K562 (cell line): Measurements from ENCODE around the gene RALGAPB. TPM values are rescaled to one million over a fixed set of nuclear protein-coding genes. Genes with fewer than 3 reads are reported as not detected.

Experiments
- E2F4 ChIP-seq: sonication (generic); formaldehyde crosslinking; IDR thresholded peaks from 2 replicates; pipeline ENCODE4 v1.8.0; 2022; ENCODE audit warnings: mild to moderate bottlenecking, low read depth, missing genetic modification reagents
- FOXO4 ChIP-seq: fragments of 450-650 bp; formaldehyde crosslinking; IDR thresholded peaks from 2 replicates; pipeline ENCODE4 v1.4.0; 2020; ENCODE audit warnings: mild to moderate bottlenecking, moderate library complexity
- KLF13 ChIP-seq: fragments of 450-650 bp; IDR thresholded peaks from 2 replicates; pipeline ENCODE4 v1.6.1; 2016; ENCODE audit warnings: missing genetic modification characterization, low read depth, mild to moderate bottlenecking, missing compliant biosample characterization, moderate library complexity, borderline replicate concordance
- MED1 ChIP-seq: sonication (generic); formaldehyde crosslinking; IDR thresholded peaks from 2 replicates; pipeline ENCODE4 v1.8.1; 2023; ENCODE audit warnings: missing genetic modification reagents, borderline replicate concordance
- NFIX ChIP-seq: fragments of 250-450 bp; sonication (Bioruptor Pico); IDR thresholded peaks from 2 replicates; pipeline ENCODE4 v1.4.0; 2020; ENCODE audit warnings: low read depth, mild to moderate bottlenecking, moderate library complexity
- PCBP2 ChIP-seq: fragments of 200-400 bp; formaldehyde crosslinking; IDR thresholded peaks from 2 replicates; pipeline ENCODE4 v1.6.1; 2018; ENCODE audit warnings: low read length, low read depth, mild to moderate bottlenecking, moderate library complexity; ENCODE audit not compliant: poor library complexity, severe bottlenecking
- PHF21A ChIP-seq: fragments of 450-650 bp; IDR thresholded peaks from 2 replicates; pipeline ENCODE4 v1.6.1; 2017; ENCODE audit warnings: low read depth, borderline replicate concordance
- POLR3G ChIP-seq: IDR thresholded peaks from 2 replicates; pipeline ENCODE4 v1.6.1; 2011; ENCODE audit not compliant: insufficient read length, insufficient replicate concordance; ENCODE audit errors: extremely low read depth
- POU5F1 ChIP-seq: fragments of 150-350 bp; IDR thresholded peaks from 2 replicates; pipeline ENCODE4 v1.6.1; 2014; ENCODE audit warnings: borderline replicate concordance, low read length, low read depth, mild to moderate bottlenecking; ENCODE audit not compliant: partially characterized antibody
- PREB ChIP-seq: sonication (generic); formaldehyde crosslinking; IDR thresholded peaks from 2 replicates; pipeline ENCODE4 v1.8.1; 2023; ENCODE audit warnings: mild to moderate bottlenecking, missing genetic modification reagents
- TEAD4 ChIP-seq, 2 experiments: sonication (generic) in 1 of 2; formaldehyde crosslinking in 1 of 2; IDR thresholded peaks; 2 replicates each; pipeline versions ENCODE4 v1.6.1 to v1.8.0; 2012 to 2022; ENCODE audit warnings: borderline replicate concordance in 1 of 2, inconsistent platforms in 1 of 2, low read length in 1 of 2, mild to moderate bottlenecking in 1 of 2, missing genetic modification reagents in 1 of 2
- XRCC3 ChIP-seq: fragments of 450-650 bp; IDR thresholded peaks from 2 replicates; pipeline ENCODE4 v1.6.1; 2017; ENCODE audit warnings: mild to moderate bottlenecking, moderate library complexity
- XRCC4 ChIP-seq: IDR thresholded peaks from one replicate; pipeline ENCODE4 v1.6.1; 2011; ENCODE audit not compliant: insufficient read depth, insufficient read length; ENCODE audit errors: extremely low read depth
- YY1 ChIP-seq, 3 experiments: IDR thresholded peaks; 2 replicates each; pipeline ENCODE4 v1.6.1; 2011; ENCODE audit warnings: low read length in 2 of 3, mild to moderate bottlenecking in 2 of 3, moderate library complexity in 2 of 3, borderline replicate concordance in 1 of 3, control low read depth in 1 of 3, low read depth in 1 of 3; ENCODE audit not compliant: insufficient read depth in 3 of 3, insufficient replicate concordance in 2 of 3, control insufficient read depth in 1 of 3, insufficient read length in 1 of 3; ENCODE audit errors: extremely low read depth in 1 of 3
- ZBTB8A ChIP-seq: fragments of 450-650 bp; IDR thresholded peaks from 2 replicates; pipeline ENCODE4 v1.6.1; 2018; ENCODE audit warnings: mild to moderate bottlenecking, moderate library complexity; ENCODE audit not compliant: partially characterized antibody
- ZNF174 ChIP-seq: fragments of 250-450 bp; sonication (Bioruptor Pico); IDR thresholded peaks from 2 replicates; pipeline ENCODE4 v1.4.0; 2020; ENCODE audit warnings: mild to moderate bottlenecking
- ZNF253 ChIP-seq: fragments of 250-450 bp; sonication (Bioruptor Pico); conservative IDR thresholded peaks from 2 replicates; pipeline ENCODE4 v1.6.1; 2021; ENCODE audit warnings: mild to moderate bottlenecking
- ZNF41 ChIP-seq: fragments of 250-450 bp; sonication (Bioruptor Pico); conservative IDR thresholded peaks from 2 replicates; pipeline ENCODE4 v1.4.0; 2020; ENCODE audit warnings: mild to moderate bottlenecking
- ZNF511 ChIP-seq: sonication (generic); formaldehyde crosslinking; IDR thresholded peaks from 2 replicates; pipeline ENCODE4 v1.8.0; 2022; ENCODE audit warnings: mild to moderate bottlenecking, missing genetic modification reagents
- polyA plus RNA-seq, 8 experiments: library from polyadenylated mRNA; depleted of rRNA in 4 of 8; stranded (reverse) in 5 of 8; unstranded in 3 of 8; fragments of >200 nt; fragmentation: Nextera tagmentation in 2 of 8; fragmentation: Illumina TruSeq in 1 of 8; extraction: Ambion mirVana in 2 of 8; extraction: Trizol in 1 of 8; gene quantifications; 2 replicates each; pipeline versions ENCODE4 v1.2.1 to v1.2.3, GENCODE V29; 2011 to 2014; ENCODE audit warnings: inconsistent platforms in 1 of 8, missing spikeins in 1 of 8
- total RNA-seq, 7 experiments: library from RNA; depleted of rRNA in 6 of 7; stranded (reverse); fragments of >200 nt in 6 of 7; fragmentation: Illumina TruSeq in 2 of 7; extraction: Trizol in 2 of 7; gene quantifications; 2 replicates each; pipeline versions ENCODE4 v1.2.1 to v1.2.3, GENCODE V29; 2011 to 2021; ENCODE audit warnings: low replicate concordance in 1 of 7

Gene RALGAPB
- total and polyA plus RNA-seq, 9 of the 15 experiments (the other 6 are each of a cell fraction or from before 2014, with no cell fraction given) = 4.3 to 25.6 (median 13.6) TPM

- TF ChIP-seq YY1 (IDR thresholded peaks at IDR 0.05; ENCODE audit: borderline replicate concordance in 1 of 3, control insufficient read depth in 1 of 3, extremely low read depth in 1 of 3, insufficient read depth in 3 of 3, insufficient read length in 1 of 3, insufficient replicate concordance in 2 of 3, low read depth in 1 of 3, low read length in 2 of 3) = peak in 2 of 3 experiments; percentile 76 to 79
- no peak for TF ChIP-seq POLR3G
- no peak for TF ChIP-seq ZNF41 (CRISPR knock-in tag)
- no peak for TF ChIP-seq ZBTB8A
- no peak for TF ChIP-seq ZNF253 (CRISPR knock-in tag)
- TF ChIP-seq PREB (CRISPR knock-in tag) = 0 out of 2 replicates have a peak, but pooled peaks have one; percentile 58
- no peak for TF ChIP-seq MED1 (CRISPR knock-in tag)
- TF ChIP-seq PCBP2 = no peak
- TF ChIP-seq TEAD4 (IDR thresholded peaks at IDR 0.05; ENCODE audit: low read length) = peak; percentile 46
- TF ChIP-seq TEAD4 (CRISPR knock-in tag; IDR thresholded peaks at IDR 0.05; ENCODE audit: borderline replicate concordance) = no peak
- no peak for TF ChIP-seq NFIX (CRISPR knock-in tag)
- TF ChIP-seq XRCC4 = no peak
- no peak; the same call in 1 of the 2 replicates for TF ChIP-seq E2F4 (CRISPR knock-in tag)
- peak; percentile 33; the same call in 1 of the 2 replicates for TF ChIP-seq PHF21A
- TF ChIP-seq FOXO4 (CRISPR knock-in tag) = no peak
- no peak for TF ChIP-seq ZNF174
- TF ChIP-seq POU5F1 = peak; percentile 25
- TF ChIP-seq ZNF511 (CRISPR knock-in tag) = peak; percentile 43
- TF ChIP-seq KLF13 (tag) = peak; percentile 77; the same call in 1 of the 2 replicates
- TF ChIP-seq XRCC3 = no peak
Observed at GRCh38 chr20:38446441-38447209, 26.0 kb upstream of the RALGAPB start (continued).
